Stimulated activated CD8-positive, alpha-beta memory T cell treated with anti-CD3 and anti-CD28 coated beads, Interleukin-15, amount 100 ng/mL, for 4 hours (primary cell): ENCODE data around the gene EXOC2.

Source experiments
- DNase-seq, 2 donors: peaks; one replicate each; pipeline ENCODE4 v3.0.0-alpha.2; 2020; ENCODE audit warnings: low read depth in 2 of 2

The EXOC2 gene

GRCh38 chr6:692858-693722, at the start of gene EXOC2:
EXOC2 (minus strand) TSS chr6:693139; CDS start chr6:637818, 55,321 bp downstream.
- DNase-seq = peak; percentile 61 to 69

DNA sequence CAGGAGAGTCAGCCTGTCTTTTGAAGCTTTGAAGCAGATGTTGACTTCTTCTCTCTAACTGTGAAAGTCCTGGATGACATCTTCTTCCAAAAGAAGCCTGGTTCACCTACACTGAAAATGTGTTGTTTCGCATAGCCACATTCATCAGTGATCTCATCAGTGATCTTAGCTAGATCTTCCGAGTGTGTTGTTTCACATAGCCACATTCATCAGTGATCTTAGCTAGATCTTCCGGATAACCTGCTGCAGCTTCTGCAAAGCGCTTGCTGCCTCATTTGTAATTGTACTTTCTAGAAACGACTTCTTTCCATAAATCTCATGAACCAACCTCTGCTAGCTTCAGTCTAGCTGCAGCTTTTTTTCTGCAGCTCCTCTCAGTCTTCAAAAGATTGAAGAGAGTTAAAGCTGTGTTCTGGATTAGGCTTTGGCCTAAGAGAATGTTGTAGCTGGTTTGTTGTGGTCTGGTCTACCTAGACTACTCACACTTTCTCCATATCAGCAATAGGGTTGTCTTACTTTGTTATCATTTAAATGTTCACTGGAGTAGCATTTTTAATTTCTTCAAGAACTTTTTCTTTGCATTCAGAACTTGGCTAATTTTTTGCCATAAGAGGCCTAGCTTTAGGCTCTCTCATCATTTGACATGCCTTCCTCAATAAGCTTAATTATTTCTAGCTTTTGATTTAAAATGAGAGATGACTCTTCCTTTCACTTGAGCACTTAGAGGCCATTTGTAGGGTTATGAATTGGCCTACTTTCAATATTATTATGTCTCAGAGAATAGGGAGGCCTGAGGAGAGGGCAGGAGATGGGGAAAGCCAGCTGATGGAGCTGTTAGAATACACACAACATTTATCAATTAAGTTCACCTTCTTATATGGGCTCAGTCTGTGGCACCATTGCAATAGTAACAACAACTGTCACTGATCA, 48.7 kb upstream of the EXOC2 start:
- no peak for DNase-seq

DNA sequence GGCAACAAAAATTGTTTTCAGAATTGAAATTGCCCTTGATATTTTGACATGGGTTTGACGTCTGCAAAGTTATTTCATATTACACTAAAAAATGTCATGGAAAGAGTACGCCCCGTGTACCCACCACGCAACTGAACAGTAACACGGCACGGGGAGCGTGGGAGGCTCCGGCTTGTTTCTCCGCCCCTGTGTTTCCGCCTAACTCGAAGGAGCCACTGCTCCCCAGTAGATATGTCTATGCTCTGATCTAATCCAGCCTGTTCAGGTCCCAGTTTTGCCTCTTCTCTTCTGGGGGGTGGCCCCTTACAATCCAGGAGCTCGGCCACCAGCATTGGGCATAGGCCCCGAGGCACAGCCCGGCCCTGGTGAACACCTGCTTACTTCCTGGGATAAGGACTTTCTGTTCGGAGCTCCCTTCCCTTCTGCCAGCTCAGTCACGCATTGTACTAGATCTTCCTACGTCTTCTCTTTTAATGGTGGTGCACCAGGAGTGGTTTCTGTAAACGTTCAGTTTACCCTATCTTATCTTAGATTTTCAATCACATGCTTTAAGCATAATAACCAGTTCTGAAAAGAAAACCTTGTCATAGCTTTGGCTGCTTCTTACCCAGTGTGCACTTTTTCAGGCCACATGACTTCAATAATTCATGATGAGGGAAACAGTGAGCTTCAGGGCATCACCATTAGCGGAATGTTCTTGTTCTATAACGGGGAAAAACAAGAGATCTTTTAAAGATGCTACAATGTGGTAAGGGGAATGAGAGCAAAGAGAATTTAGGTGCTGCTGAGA, 43.9 kb upstream of the EXOC2 start:
- DNase-seq = no peak

GRCh38 chr6:733431-734219, 40.7 kb upstream of the EXOC2 start:
- no peak for DNase-seq

GRCh38 chr6:731924-732323, 39.0 kb upstream of the EXOC2 start:
- DNase-seq = no peak

GRCh38 chr6:729606-730320, 36.8 kb upstream of the EXOC2 start:
- no peak for DNase-seq

GRCh38 chr6:727856-728255, 34.9 kb upstream of the EXOC2 start:
- no peak for DNase-seq

DNA sequence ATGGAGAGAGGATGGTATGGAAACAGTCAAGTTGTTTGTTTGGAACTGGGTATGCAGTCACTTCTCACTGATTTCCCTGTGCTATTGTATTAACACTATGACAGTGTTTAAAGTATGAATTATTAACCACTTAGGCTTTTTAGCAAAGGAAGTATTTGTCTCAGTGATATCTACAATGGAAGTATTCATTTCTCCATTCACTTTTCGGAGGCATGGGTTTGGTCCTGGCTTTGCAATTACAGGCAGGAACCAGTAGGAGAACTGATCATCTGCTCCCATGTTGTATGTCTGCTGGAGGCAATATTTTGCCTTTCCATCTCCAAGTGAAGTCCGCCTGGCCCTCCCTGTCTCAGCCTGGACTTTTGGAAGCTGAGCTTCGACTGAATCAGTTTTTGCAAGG, 30.6 kb upstream of the EXOC2 start:
- DNase-seq = no peak

DNA sequence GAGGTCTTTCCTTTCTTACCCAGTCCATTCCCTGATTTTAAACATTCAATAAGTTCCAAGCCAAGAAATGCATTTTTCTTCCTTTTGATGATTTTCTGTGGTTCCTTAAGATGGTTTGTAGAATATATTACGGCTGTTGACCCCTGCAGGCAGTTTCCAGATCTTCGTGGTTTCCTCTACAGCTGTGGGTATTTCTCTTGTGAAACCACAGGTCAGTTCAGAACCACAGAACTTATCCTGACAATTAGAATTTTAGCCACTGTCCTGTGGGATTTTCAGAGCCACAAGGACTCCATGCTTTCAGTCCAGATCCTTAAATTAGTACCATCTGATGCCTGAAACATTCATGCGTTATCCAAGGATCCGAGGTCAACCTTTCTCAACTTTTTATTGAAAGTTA, 29.7 kb upstream of the EXOC2 start:
- DNase-seq = no peak

DNA sequence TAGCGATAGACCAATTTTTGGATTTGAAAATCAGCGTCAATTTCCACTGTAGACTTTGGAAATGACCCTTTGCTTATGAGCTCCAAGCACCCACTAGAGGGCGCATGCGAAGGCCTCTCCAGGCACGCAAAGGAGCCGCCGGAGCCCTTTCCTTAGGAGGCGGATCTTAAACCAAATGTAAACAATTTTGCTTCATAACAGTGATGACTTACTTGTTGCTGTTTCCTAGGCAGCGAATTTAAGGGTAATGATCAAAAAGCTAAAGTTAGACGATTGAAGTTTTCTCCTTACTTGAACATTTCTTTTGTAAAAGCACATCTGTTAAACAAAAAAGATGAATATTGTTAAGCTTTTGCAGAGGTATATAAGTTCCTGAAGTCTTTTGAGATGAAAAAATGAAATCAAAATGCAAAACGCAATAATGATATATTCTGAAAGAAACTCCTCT, 29.2 kb upstream of the EXOC2 start:
- peak; percentile 26 to 60 for DNase-seq

GRCh38 chr6:718345-718744, 25.4 kb upstream of the EXOC2 start:
- no peak for DNase-seq

- no peak for DNase-seq
Observed at GRCh38 chr6:717135-717534, 24.2 kb upstream of the EXOC2 start.

- no peak for DNase-seq
Observed at GRCh38 chr6:715709-716491, 23.0 kb upstream of the EXOC2 start.

- DNase-seq = no peak
Observed at GRCh38 chr6:714100-714499, 21.2 kb upstream of the EXOC2 start.

GRCh38 chr6:713351-713750, 20.4 kb upstream of the EXOC2 start:
- no peak for DNase-seq

- no peak for DNase-seq
Observed at GRCh38 chr6:712805-713204, 19.9 kb upstream of the EXOC2 start.

DNA sequence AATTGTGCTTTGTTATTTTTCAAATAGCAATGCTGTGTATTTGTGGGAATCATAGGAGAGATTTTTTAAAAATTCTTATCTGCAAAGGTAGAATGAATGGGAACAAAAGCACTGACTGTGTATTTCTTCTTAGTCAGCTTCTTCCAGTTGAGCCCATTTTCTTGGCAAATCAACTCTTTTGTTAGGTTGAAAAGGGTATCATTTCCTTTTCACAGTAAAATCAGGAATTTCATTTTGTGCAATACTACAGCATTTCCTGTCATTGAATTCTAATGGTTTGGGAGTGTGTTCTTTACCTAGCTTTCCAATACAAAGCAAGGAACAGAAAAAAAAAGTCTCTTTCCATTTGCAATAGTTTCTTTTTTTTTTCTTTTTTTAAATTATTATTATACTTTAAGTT, 19.0 kb upstream of the EXOC2 start:
- no peak for DNase-seq

DNA sequence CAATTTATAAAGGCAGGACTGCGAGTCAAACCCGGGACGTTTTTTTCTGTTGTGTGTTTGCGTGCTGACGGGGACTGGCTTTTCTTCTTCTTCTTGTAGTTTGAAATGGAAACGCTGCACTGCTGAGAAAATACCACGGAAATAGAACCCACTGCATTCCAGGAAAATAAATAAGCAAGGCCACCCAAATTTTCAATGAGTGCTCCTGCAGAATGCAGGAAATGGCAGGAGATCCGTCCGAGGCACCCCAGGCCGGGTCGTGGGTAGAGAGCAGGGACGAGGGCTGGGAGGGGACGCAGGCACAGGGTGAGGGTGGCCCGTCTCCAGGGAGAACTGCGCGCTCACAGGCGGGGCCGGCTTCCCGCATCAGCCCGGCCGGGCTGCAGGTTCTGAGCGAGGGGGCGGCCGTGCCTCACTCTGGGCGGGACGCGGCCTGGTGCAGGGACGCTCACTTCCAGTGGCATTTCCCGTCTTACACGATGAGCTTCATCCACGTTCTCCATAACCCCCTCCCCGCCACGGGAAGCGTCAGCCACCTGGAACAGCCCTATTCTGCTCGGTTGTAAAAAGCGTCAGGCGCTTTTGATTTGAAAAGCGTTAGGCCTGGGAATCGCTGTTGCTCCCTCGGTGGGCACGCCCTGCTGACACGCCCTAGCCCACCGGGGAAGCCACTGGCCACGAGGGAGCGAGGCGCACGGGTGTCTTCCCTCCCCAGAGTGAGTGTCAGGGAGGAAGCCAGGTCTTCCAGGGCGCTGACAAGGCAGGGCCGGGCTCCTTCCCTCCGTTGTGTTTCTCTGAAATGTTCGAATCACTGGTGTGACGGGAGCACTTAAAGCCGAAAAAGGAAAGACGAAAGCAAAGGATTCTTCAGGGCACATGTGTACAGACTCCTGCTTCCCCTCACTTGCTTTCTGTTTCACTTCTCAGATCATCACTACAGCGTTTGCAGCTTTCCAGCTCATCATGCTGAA, 17.9 kb upstream of the EXOC2 start:
- DNase-seq = peak; percentile 19 to 45
